H1 (cell line): ENCODE measurements around the gene LCE3E. TPM values are rescaled to one million over a fixed set of nuclear protein-coding genes. Genes with fewer than 3 reads are reported as not detected.

ENCODE experiments used
- CTCF ChIA-PET: fragments of 300-600 bp; sonication (Branson Sonifier 250); formaldehyde crosslinking; loops from one replicate; lab custom pipeline; 2021; ENCODE audit not compliant: partially characterized antibody; lab: Charles Lee
- POLR2A ChIA-PET: fragments of 300-600 bp; sonication (Branson Sonifier 250); formaldehyde crosslinking; loops from one replicate; lab custom pipeline; 2021; ENCODE audit warnings: inconsistent platforms; ENCODE audit not compliant: partially characterized antibody; lab: Charles Lee
- DNase-seq, 2 experiments: peaks; one replicate each; pipeline versions ENCODE4 v3.0.0 to v3.0.0-alpha.2; 2010 to 2022; ENCODE audit warnings: low spot score in 2 of 2, low read depth in 1 of 2, mixed read lengths in 1 of 2
- FAIRE-seq: peaks from 2 replicates; lab custom pipeline; 2011; peaks lifted over from hg19 to GRCh38; lab: Jason Lieb, UNC
- H2AFZ ChIP-seq: 2 replicates; pipeline ENCODE4 v1.8.1; 2012; ENCODE audit warnings: low read length, inconsistent platforms
- H2AK5ac ChIP-seq: 2 replicates; pipeline ENCODE4 v1.6.1; 2013; ENCODE audit warnings: low read depth, low read length
- H2BK120ac ChIP-seq: replicated peaks from 2 replicates; pipeline ENCODE3; 2013; ENCODE audit warnings: low read depth, low read length, inconsistent platforms
- H2BK12ac ChIP-seq: 2 replicates; pipeline ENCODE4 v1.6.1; 2013; ENCODE audit warnings: low read depth, low read length
- H2BK15ac ChIP-seq: 2 replicates; pipeline ENCODE4 v1.6.1; 2013; ENCODE audit warnings: low read length
- H2BK20ac ChIP-seq: 2 replicates; pipeline ENCODE4 v1.6.1; 2013; ENCODE audit warnings: low read length
- H2BK5ac ChIP-seq: 2 replicates; pipeline ENCODE4 v1.6.1; 2013; ENCODE audit warnings: low read depth, low read length
- H3K14ac ChIP-seq: 2 replicates; pipeline ENCODE4 v1.6.1; 2013; ENCODE audit warnings: inconsistent platforms; ENCODE audit not compliant: insufficient read length
- H3K18ac ChIP-seq: 2 replicates; pipeline ENCODE4 v1.6.1; 2013; ENCODE audit warnings: low read length; ENCODE audit errors: extremely low read depth
- H3K23ac ChIP-seq: 2 replicates; pipeline ENCODE4 v1.6.1; 2013; ENCODE audit warnings: inconsistent platforms; ENCODE audit not compliant: insufficient read length
- H3K23me2 ChIP-seq: 2 replicates; pipeline ENCODE4 v1.6.1; 2013; ENCODE audit warnings: low read depth, low read length
- H3K27ac ChIP-seq: 2 replicates; pipeline ENCODE4 v1.6.1; 2011; ENCODE audit warnings: low read depth, low read length, inconsistent platforms
- H3K27me3 ChIP-seq, 4 experiments: replicated peaks in 1 of 4; 1 replicate in 1 of 4; 2 replicates in 3 of 4; pipeline versions ENCODE4 v1.6.1 to v1.8.1; 2011 to 2013; ENCODE audit warnings: low read length in 3 of 4, mild to moderate bottlenecking in 3 of 4, inconsistent platforms in 2 of 4, mixed read lengths in 2 of 4, moderate library complexity in 1 of 4; ENCODE audit not compliant: control insufficient read depth in 3 of 4, insufficient read depth in 3 of 4; ENCODE audit errors: extremely low read depth in 1 of 4
- H3K36me3 ChIP-seq, 4 experiments: 2 replicates each; pipeline versions ENCODE4 v1.6.1 to v1.8.1; 2011 to 2013; ENCODE audit warnings: mild to moderate bottlenecking in 4 of 4, low read length in 3 of 4, moderate library complexity in 2 of 4, control low read depth in 1 of 4, inconsistent platforms in 1 of 4; ENCODE audit not compliant: insufficient read depth in 4 of 4, control insufficient read depth in 2 of 4
- H3K4ac ChIP-seq: replicated peaks from 2 replicates; pipeline ENCODE3; 2013; ENCODE audit warnings: low read length, low read depth, mixed read lengths, inconsistent platforms; ENCODE audit not compliant: insufficient read length
- H3K4me1 ChIP-seq, 4 experiments: replicated peaks in 1 of 4; 1 replicate in 1 of 4; 2 replicates in 3 of 4; pipeline versions ENCODE4 v1.6.1 to v1.8.1; 2011 to 2013; ENCODE audit warnings: low read length in 3 of 4, inconsistent platforms in 2 of 4, mixed read lengths in 1 of 4; ENCODE audit not compliant: insufficient read depth in 4 of 4, control insufficient read depth in 3 of 4
- H3K4me2 ChIP-seq, 2 experiments: 2 replicates each; pipeline versions ENCODE4 v1.6.1 to v1.8.1; 2011 to 2013; ENCODE audit warnings: low read depth in 2 of 2, low read length in 2 of 2, control low read depth in 1 of 2, inconsistent platforms in 1 of 2, mild to moderate bottlenecking in 1 of 2; ENCODE audit not compliant: insufficient read depth in 1 of 2
- H3K4me3 ChIP-seq, 4 experiments: fragments of 200-600, 300-600 bp in 1 of 4; sonication (generic), shearing (Covaris generic), sonication (Bioruptor Twin) in 1 of 4; 2 replicates each; pipeline versions ENCODE4 v1.5.1 to v1.8.1; 2011 to 2016; ENCODE audit warnings: low read length in 4 of 4, low read depth in 3 of 4, control low read depth in 2 of 4, inconsistent platforms in 2 of 4, mild to moderate bottlenecking in 2 of 4, mixed read lengths in 1 of 4, moderate library complexity in 1 of 4; ENCODE audit not compliant: insufficient read depth in 2 of 4; ENCODE audit errors: extremely low read depth in 1 of 4
- H3K56ac ChIP-seq: replicated peaks from 2 replicates; pipeline ENCODE3; 2013; ENCODE audit warnings: low read depth, mild to moderate bottlenecking, mixed read lengths, low read length, inconsistent platforms; ENCODE audit not compliant: insufficient read length
- H3K79me1 ChIP-seq: 2 replicates; pipeline ENCODE4 v1.6.1; 2013; ENCODE audit warnings: low read depth, low read length, control low read depth
- H3K79me2 ChIP-seq, 2 experiments: 2 replicates each; pipeline versions ENCODE4 v1.6.1 to v1.8.1; 2012 to 2013; ENCODE audit warnings: low read length in 2 of 2, mild to moderate bottlenecking in 2 of 2, inconsistent platforms in 1 of 2; ENCODE audit not compliant: insufficient read depth in 2 of 2, control insufficient read depth in 1 of 2
- H3K9ac ChIP-seq, 4 experiments: replicated peaks in 1 of 4; 1 replicate in 1 of 4; 2 replicates in 3 of 4; pipeline versions ENCODE4 v1.6.1 to v1.8.1; 2011 to 2013; ENCODE audit warnings: low read depth in 3 of 4, low read length in 3 of 4, control low read depth in 2 of 4, mild to moderate bottlenecking in 2 of 4, moderate library complexity in 2 of 4, inconsistent platforms in 1 of 4; ENCODE audit errors: extremely low read depth in 1 of 4
- H3K9me3 ChIP-seq, 2 experiments: 2 replicates each; pipeline versions ENCODE4 v1.6.1 to v1.8.1; 2012 to 2013; ENCODE audit warnings: mild to moderate bottlenecking in 2 of 2, moderate library complexity in 2 of 2, control low read depth in 1 of 2, inconsistent platforms in 1 of 2, low read depth in 1 of 2, low read length in 1 of 2, mixed read lengths in 1 of 2; ENCODE audit not compliant: insufficient read depth in 2 of 2
- H4K20me1 ChIP-seq, 2 experiments: replicated peaks in 1 of 2; 2 replicates each; pipeline versions ENCODE3 to v1.8.1; 2011 to 2013; ENCODE audit warnings: inconsistent platforms in 2 of 2, low read length in 2 of 2, mild to moderate bottlenecking in 1 of 2; ENCODE audit not compliant: insufficient read depth in 2 of 2, control insufficient read depth in 1 of 2
- H4K5ac ChIP-seq: 2 replicates; pipeline ENCODE4 v1.6.1; 2013; ENCODE audit warnings: low read length, low read depth, mixed read lengths, inconsistent platforms; ENCODE audit not compliant: insufficient read length
- H4K8ac ChIP-seq: 2 replicates; pipeline ENCODE4 v1.8.0; 2013; ENCODE audit warnings: mild to moderate bottlenecking, moderate library complexity, low read length, inconsistent platforms; ENCODE audit not compliant: insufficient read depth; ENCODE audit errors: extremely low read depth
- H4K91ac ChIP-seq: replicated peaks from 2 replicates; pipeline ENCODE3; 2013; ENCODE audit warnings: low read length, mixed read lengths, inconsistent platforms; ENCODE audit not compliant: insufficient read length
- CEBPB ChIP-seq: IDR thresholded peaks from 2 replicates; pipeline ENCODE4 v1.6.1; 2012; ENCODE audit warnings: low read depth, low read length
- EZH2 ChIP-seq: fragments of 200-600 bp; sonication (generic); IDR thresholded peaks from 2 replicates; pipeline ENCODE4 v1.7.1; 2012; ENCODE audit warnings: low read depth, mild to moderate bottlenecking, moderate library complexity, low read length, inconsistent platforms; ENCODE audit not compliant: severe bottlenecking
- FOSL1 ChIP-seq: IDR thresholded peaks from 2 replicates; pipeline ENCODE4 v1.6.1; 2011; ENCODE audit warnings: mild to moderate bottlenecking, low read depth, low read length, moderate library complexity; ENCODE audit not compliant: insufficient read depth
- POU5F1 ChIP-seq: IDR thresholded peaks from 2 replicates; pipeline ENCODE4 v1.6.1; 2011; ENCODE audit warnings: low read depth, mild to moderate bottlenecking, low read length, moderate library complexity
- SP1 ChIP-seq: IDR thresholded peaks from 2 replicates; pipeline ENCODE4 v1.6.1; 2011; ENCODE audit warnings: low read depth, low read length
- TAF7 ChIP-seq: optimal IDR thresholded peaks from 2 replicates; pipeline ENCODE3; 2011; ENCODE audit warnings: low read depth, mild to moderate bottlenecking, inconsistent platforms, low read length, moderate library complexity, borderline replicate concordance
- WGBS, 2 experiments: shearing (Covaris generic) in 1 of 2; methylation state at CpG; one replicate each; pipeline versions ENCODE4 v1.1.6 to v1.1.7; 2013 to 2015; ENCODE audit warnings: low lambda C conversion rate in 2 of 2, mixed read lengths in 2 of 2, inconsistent platforms in 1 of 2, low coverage in 1 of 2, missing lambda C conversion rate in 1 of 2; ENCODE audit not compliant: insufficient replicate concordance in 2 of 2, insufficient coverage in 1 of 2, insufficient read length in 1 of 2; ENCODE audit errors: extremely low coverage in 1 of 2, missing lambda C conversion rate in 1 of 2; 5-methylcytosine and 5-hydroxymethylcytosine counted together
- polyA plus RNA-seq, 7 experiments: library from polyadenylated mRNA; depleted of rRNA in 3 of 7; stranded (reverse) in 5 of 7; unstranded in 2 of 7; fragments of >200 nt in 5 of 7; fragments of 200-250 nt in 2 of 7; gene quantifications; 1 replicate in 5 of 7; 2 replicates in 1 of 7; 4 replicates in 1 of 7; pipeline versions ENCODE4 v1.2.1 to v1.2.3, GENCODE V29; 2011 to 2013; ENCODE audit warnings: missing spikeins in 2 of 7, mixed read lengths in 2 of 7
- total RNA-seq: library from RNA; stranded (reverse); fragmentation: NEBNext Ultra II Directional; extraction: Animal tissue kit (Norgen Biotek cat#: 25700); gene quantifications from 2 replicates; pipeline ENCODE4 v1.2.1, GENCODE V29; 2021

Gene LCE3E
- total and polyA plus RNA-seq, 2 of the 8 experiments (the other 6 are each of a cell fraction or from before 2014, with no cell fraction given), result not detected

DNA sequence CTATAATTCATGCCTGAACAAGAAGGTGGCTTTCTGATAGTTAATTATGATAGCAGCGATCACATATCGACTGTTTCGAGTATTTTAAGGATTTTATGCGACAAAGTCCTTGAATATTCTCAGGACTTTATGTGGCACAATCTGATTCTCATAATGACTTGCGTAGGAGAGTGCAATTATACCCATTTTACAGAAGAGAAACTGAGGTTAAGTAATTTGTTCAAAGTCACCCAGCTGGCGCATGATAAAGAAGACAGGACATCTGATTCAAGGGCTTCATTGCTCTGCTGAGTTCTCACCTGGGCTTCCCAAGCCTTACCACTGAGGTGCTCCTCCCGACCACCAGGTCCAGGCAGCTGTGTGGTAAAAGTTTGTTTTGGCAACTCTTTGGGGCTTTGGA lies 50.5 kb downstream of the LCE3E start:
- no peak overlapping the region for H2BK5ac ChIP-seq
- no peak overlapping the region for H4K91ac ChIP-seq
- H2BK15ac ChIP-seq, result no peak overlapping the region
- H2BK12ac ChIP-seq, result no peak overlapping the region
- H3K4me3 ChIP-seq, result no peak overlapping the region
- ChIA-PET CTCF (no interaction called here), POLR2A (no interaction called here)
- H3K9ac ChIP-seq, result no peak overlapping the region
- no peak for FAIRE-seq
- H3K36me3 ChIP-seq, result no peaks in the 10 kb centered on the region; a peak in 1 of 8 replicates
- H3K4me1 ChIP-seq, result no peaks in the 10 kb centered on the region
- H3K14ac ChIP-seq, result no peak overlapping the region
- H2AK5ac ChIP-seq, result no peak overlapping the region
- H3K79me1 ChIP-seq, result no peaks in the 10 kb centered on the region
- H3K18ac ChIP-seq, result no peak overlapping the region
- no peak overlapping the region for H4K5ac ChIP-seq
- no peak overlapping the region for H3K4me2 ChIP-seq
- H4K20me1 ChIP-seq, result no peaks in the 10 kb centered on the region
- H3K23me2 ChIP-seq, result no peaks in the 10 kb centered on the region
- H3K27ac ChIP-seq, result no peak overlapping the region
- H2BK120ac ChIP-seq, result no peak overlapping the region
- 81% methylated on average over 7 of the region's 7 CpGs; no CpG with 5 or more reads in 1 of the 2 experiments for WGBS, 2 experiments
- no peaks in the 10 kb centered on the region for H3K27me3 ChIP-seq
- H3K9me3 ChIP-seq, result peaks cover 84 to 88% of the 10 kb centered on the region in 2 experiments
- no peaks in the 10 kb centered on the region for H3K79me2 ChIP-seq
- H4K8ac ChIP-seq, result no peak overlapping the region
- H3K23ac ChIP-seq, result no peak overlapping the region
- H3K4ac ChIP-seq, result no peak overlapping the region
- no peak overlapping the region for H3K56ac ChIP-seq
- H2AFZ ChIP-seq, result no peak overlapping the region
- no peak overlapping the region for H2BK20ac ChIP-seq
- no peak for DNase-seq
- no peak for TF ChIP-seq TAF7
- no peak for TF ChIP-seq SP1
- no peak for TF ChIP-seq POU5F1
- no peak for TF ChIP-seq FOSL1
- TF ChIP-seq CEBPB, result no peak
- no peak for TF ChIP-seq EZH2
